ENCODE data around the gene EFR3B.

The EFR3B gene

DNA sequence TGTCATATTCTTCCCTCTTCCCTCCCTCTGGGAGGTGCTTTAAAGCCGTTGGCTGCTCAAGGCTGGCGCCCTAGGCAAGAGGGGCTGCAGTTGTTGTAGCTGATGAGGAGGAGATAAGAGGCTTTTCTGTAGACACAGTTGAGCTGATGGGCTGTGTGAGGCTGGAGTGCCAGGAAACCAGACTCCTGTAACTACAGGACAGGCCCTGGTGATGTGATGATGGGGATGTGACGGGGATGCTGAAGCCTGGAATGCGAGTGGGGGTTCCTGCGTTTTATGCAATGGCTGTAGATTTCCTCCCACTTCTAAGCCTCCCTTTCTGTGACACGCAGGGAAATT lies 5.7 kb upstream of the EFR3B start:
- DNase-seq = no peak

GRCh38 chr2:25039126-25039525 lies 2.8 kb upstream of the EFR3B start:
- DNase-seq = no peak

DNA sequence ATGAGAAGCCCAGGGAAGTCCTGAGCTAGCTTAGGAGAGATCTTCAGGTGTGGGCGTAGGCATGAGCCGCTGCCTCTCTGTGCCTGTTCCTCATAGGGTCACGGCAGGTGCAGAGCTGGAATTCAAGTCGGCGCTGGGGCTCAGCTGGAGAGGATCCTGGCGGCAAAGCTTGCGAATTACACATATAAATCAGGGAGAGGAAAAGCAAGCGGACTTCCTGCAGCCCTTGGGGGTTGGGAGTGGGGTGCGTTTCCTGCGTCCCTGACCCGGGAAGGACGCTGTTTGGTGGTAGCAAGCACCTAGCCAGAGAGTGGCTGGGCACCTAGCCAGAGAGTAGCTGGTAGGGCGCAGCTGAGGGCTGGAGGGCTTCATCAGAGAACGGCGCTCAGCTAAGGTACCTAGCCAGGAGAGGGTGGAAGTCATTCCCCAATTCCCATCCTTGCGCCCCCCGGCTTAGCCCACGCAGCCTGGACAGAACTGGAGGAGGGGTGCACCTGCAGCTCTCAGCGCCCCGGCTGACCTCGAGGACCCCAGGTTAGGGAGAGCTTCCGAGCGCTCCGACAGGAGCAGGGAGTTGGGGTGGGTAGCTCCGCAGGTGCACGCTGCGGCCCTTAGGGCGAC lies 459 bp upstream of the EFR3B start:
- DNase-seq = no peak

- DNase-seq = no peak
These were observed 705 bp downstream of the EFR3B start for GRCh38 chr2:25042321-25043240.

- DNase-seq = no peak
These were observed 1.5 kb downstream of the EFR3B start for GRCh38 chr2:25043241-25043867.

- DNase-seq = no peak
These were observed 2.1 kb downstream of the EFR3B start for GRCh38 chr2:25044011-25044410.

- no peak for DNase-seq
These were observed 3.1 kb downstream of the EFR3B start for GRCh38 chr2:25044990-25045389.

DNA sequence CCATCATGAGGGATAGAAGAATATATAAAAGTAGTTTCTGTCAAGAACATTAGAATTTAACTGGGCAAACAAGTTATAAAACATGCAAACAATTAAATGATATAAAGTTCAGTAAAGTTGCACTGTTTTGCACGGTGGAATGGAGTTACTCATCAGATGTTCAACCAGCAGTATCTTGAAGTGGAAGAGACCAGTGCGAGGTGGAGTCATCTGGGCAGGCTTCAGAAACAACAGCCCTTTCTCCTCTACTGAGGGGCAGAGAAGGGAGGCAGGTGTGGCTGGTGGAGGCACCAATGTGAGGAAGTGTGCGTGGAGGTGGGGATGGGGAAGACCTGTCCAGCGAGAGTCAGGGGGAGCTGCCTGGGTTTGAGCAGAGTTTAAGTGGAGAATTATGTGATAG lies 7.5 kb downstream of the EFR3B start:
- no peak for DNase-seq

DNA sequence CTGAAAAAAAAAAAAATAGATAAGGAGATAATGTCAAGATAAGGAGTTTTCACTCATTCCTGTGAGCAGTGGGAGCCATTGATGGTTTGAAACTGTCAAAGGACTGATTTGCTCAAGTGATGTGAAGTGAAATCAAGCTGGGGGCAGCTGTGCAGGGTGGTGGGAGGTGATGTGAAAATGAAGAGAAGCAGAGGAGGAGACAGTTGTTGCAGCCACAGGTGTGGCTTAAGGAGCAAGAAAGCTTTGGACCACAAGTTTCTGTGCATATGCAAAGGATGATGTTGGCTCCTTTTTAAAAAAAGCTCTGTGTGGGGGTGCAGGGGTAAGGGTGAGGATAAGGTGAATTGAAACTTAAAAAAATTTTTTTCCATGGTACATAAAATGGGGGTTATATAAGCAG lies 8.3 kb downstream of the EFR3B start:
- DNase-seq = no peak

DNA sequence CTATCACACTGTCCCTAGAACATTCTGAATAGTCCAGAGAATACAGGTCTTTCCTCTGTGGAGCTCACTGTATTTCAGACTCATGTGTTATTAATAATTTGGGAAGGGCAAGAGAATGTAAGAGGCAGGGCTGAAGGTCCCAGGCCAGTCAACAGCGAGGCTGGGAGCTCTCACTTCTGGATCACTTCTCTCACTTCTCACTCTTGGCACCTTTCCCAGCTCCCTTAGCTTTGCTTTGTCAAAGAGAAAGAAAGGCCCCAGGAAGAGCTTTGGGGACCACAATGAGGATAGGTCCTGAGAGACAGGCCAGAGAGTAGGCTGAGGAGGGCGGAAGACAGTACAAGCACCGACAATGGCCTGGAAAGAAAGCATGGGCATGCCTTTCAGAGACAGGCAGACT lies 11.2 kb downstream of the EFR3B start:
- DNase-seq = no peak

- no peak for DNase-seq
These were observed 12.8 kb downstream of the EFR3B start for GRCh38 chr2:25054720-25055119.

- no peak for DNase-seq
These were observed 13.6 kb downstream of the EFR3B start for GRCh38 chr2:25055376-25055920.

DNA sequence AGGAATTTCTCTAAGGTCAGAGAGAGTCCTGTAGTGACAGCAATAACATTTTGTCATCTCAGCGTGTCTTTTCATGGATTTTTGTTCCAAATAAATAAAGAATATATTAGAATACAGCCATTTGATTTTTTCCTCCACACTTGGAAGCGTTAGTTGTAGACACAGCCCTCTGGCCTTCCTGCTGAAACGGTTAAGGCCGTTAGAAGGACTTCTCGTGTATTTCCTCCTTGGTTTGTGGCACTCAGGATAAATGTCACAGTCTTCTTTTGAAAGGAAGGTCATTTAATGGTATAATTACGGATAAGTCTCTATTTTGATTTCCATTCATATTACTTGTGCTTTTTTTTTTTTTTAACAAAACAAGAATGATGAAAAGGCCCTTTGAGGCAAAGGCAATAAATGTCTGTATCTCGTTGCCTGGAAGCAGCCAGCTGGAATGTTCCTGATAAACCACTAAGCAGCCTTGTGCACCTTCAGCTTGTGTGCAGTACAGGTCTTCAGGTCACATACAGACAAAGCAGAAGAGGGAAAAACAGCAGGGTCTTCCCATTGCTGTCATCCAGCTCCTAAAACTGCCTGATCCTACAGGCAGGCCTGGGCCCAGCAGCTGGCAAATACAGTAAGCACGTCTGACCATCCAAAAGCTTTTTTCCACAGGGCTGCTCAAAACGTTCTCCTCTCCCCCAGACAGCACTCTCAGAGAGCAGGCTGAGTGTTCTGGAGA lies 14.4 kb downstream of the EFR3B start:
- DNase-seq = no peak

GRCh38 chr2:25062511-25062917 lies 20.6 kb downstream of the EFR3B start:
- DNase-seq = no peak

GRCh38 chr2:25063876-25064660 lies 22.2 kb downstream of the EFR3B start:
- no peak for DNase-seq

GRCh38 chr2:25065768-25066167 lies 23.9 kb downstream of the EFR3B start:
- no peak for DNase-seq

GRCh38 chr2:25066455-25066854 lies 24.6 kb downstream of the EFR3B start:
- DNase-seq = no peak

DNA sequence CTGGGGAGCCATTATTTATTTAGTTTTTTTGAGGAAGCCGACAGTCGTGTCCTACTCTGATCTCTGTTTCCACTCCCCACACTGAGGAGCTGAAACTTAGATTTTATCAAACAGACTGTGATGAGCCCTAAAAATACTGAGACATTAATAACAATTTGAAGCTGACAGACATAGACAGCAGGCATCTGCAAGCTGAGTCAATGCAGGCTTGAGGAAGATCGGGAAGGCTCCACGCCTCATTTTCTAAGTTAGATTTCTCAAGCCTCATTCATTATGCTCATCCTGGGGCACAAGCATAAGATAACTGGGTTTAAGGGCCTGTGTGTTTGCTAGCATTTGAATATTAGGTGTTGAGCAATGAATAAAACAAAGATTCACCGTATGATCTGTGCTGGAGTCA lies 26.3 kb downstream of the EFR3B start:
- no peak for DNase-seq

DNA sequence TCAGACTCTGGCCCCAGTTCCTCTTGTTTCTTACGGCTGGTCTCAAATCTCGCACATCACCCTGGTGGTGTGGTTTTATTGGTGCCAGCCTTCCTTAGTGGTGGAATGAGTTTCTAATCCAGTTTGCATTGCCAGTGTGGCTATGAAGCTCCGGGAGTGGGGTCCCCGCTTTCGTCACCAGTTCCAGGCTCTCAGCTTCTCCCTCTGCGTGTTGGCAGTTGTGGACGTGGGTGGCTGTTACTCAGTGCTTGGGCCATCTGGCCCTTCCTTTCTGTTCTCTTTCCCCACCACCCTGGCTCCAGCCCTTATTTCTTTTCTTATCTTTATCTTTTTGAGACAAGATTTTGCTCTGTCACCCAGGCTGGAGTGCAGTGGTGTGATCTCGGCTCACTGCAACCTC lies 30.1 kb downstream of the EFR3B start:
- no peak for DNase-seq

DNA sequence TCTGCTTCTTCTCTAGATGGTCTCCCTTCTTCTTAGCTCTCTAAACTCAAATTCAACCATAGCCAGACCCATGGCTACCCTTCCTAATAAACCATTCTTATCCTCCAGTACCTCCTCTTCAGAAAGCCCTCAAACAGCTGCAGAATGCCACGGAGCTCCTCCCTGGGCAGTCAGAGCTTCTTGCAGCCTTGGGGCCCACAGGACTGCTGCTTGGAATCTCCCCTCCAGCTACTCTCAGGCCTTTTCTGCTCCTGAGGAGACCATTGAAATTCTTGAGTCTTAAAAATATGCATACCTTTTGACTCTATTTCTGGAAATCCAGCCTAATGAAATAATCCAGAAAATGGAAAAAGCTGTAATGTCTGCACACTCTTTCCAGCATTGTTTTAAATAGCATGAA lies 30.7 kb downstream of the EFR3B start:
- no peak for DNase-seq

DNA sequence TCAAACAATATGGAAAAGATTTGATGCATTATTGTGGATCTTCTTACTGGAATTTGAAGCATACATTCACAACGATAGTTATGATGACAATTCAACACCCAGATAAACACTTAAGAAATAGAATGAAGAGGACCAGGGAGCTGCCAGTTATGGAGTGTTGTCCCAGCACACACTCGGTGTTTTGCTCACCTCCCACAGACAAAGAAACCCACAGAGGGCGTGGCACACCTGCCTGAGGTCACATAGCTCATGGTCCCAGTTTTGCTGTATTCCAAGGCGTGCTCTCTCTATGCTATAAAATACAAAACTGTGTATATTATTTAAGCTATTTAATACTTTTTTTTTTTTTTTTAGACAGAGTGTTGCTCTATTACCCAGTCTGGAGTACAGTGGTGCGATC lies 31.1 kb downstream of the EFR3B start:
- no peak for DNase-seq

DNA sequence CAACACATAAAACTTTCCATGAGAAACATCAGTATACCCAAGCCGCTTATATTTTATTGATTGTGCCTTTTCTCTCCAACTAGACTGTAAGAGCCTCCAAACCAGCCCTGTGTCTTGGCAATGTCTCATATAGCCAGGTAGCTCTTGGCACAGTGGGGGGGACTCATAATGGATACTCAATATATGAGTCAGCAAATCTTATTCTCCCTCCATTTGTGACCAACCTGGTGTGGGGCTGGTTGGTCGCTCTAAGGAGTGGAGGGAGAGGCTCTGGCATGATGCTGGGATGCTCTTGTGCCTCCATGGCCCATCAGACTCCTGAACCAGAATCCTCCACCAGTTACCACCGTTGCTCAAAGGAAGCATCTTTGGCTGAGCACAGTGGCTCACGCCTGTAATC lies 32.0 kb downstream of the EFR3B start:
- no peak for DNase-seq
